Sciatic nerve (tissue), 2 donors: ENCODE measurements around the gene ALG8. TPM values are rescaled to one million over a fixed set of nuclear protein-coding genes. Genes with fewer than 3 reads are reported as not detected.

Experiments
- ATAC-seq: fragments of 200-7000 bp; cut with Tn5 transposase; one replicate; pipeline ENCODE4 v1.9.1; 2020; ENCODE audit warnings: mild to moderate bottlenecking, moderate library complexity
- DNase-seq: peaks from one replicate; pipeline ENCODE4 v3.0.0-alpha.2; 2020; ENCODE audit warnings: low spot score
- intact Hi-C: fragments of 100-400 bp; cut with DNase I; formaldehyde crosslinking; loops from one replicate; pipeline ENCODE4 v1.14.2; 2022
- total RNA-seq: library from RNA; stranded (reverse); fragmentation: NEBNext Ultra II Directional; extraction: Animal tissue kit (Norgen Biotek cat#: 25700); gene quantifications from one replicate; pipeline ENCODE4 v1.2.1, GENCODE V29; 2021
- donor health status: DM: no; HTN: no; CAD: no.
- donor health status: DM: no; HTN: no; CAD: no.

Gene ALG8
- total RNA-seq, 1 donor from 2014 or later: 30.9 TPM

- ATAC-seq (no peak), DNase-seq (no peak)
- intact Hi-C loops: no loop called here
Measured at GRCh38 chr11:78056093-78056492, 83.3 kb downstream of the ALG8 start.

- ATAC-seq: peak; percentile 36
- intact Hi-C loops: no loop called here
- no peak for DNase-seq
Measured at GRCh38 chr11:78054971-78055370, 84.5 kb downstream of the ALG8 start.

- no peak for DNase-seq
- ATAC-seq: no peak
- intact Hi-C loops: no loop called here
Measured at GRCh38 chr11:78050964-78051831, 88.2 kb downstream of the ALG8 start.

Other genes starting within 250 kb of the ALG8 start
- gene INTS4, start 145.0 kb downstream of the ALG8 start, total RNA-seq: 49.1 TPM
- gene KCTD14, start 116.3 kb downstream of the ALG8 start, total RNA-seq: 4.0 TPM
- 39.4 TPM for gene THRSP, start 75.8 kb downstream of the ALG8 start, total RNA-seq
- 123 TPM for gene NDUFC2, start 59.8 kb downstream of the ALG8 start, total RNA-seq
- 13.7 TPM for gene KCTD21, start 49.0 kb upstream of the ALG8 start, total RNA-seq
- 11.5 TPM for gene USP35, start 49.3 kb upstream of the ALG8 start, total RNA-seq